ENCODE data around the gene FUT8.

FUT8 gene

DNA sequence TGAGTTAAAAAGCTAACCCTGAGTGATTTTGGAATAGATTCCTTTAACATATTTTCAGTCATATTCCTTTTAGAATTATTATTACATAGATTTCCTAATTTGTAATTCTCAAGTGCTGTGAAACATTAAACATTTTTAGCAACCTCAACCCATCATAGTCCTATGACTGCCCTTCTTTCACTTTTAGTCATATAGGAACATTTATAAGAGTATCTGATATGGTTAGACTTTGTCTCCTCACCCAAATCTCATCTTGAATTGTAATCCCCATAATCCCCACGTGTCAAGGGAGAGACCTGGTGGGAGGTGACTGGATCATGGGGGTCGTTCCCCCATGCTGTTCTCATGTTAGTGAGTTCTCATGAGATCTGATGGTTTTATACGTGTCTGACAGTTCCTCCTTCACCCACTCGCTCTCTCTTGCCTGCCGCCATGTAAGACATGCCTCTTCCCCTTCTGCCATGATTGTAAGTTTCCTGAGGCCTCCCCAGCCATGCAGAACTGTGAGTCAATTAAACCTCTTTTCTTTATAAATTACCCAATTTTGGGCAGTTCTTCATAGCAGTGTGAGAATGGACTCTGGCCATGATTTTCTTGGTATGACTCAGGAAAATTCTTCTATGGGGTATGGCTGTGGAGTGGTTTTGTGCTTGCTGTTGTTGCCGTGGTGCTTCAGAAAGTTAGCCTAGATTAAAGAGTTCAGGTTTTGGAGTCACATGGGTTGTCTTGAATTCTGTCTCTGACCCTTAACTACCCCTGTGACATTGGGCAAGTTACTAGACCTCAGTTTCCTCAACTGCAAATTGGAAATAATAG, 83.9 kb downstream of the FUT8 start:
- no peak for DNase-seq

DNA sequence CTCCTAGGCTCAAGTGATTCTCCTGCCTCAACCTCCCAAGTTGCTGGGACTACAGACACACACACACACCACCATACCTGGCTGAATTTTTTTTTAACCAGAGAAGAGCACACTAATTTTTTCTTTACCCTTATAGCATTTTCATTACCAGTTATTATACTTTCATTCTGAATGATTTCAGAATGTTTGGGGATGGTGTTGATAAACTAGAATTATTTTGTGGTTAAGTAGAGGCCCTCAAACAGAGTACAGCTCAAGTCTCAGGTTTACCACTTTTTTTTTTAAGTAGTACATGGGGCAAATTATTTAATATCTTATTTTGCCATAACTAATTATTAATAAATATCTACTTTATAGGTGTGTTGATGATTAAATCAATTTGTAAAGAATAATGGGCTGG, 86.6 kb downstream of the FUT8 start:
- DNase-seq: no peak

DNA sequence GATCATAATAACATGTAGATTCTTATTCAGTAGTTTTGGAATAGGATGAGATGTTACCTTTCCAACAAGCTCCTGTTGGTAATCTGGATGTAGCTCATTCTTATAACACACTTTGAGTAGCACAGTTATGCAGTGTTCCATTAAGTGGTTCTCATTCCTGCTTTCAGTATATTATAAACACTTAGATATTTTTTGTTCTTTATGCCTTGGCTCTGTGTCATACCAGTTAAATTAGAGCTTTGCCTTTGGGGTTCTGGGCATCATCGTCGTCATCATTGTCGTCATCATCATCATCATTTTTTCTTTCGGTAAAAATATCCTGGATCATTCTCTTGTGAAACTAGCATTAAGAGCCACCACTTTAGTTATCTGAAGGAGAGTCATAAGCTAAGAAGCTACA, 87.5 kb downstream of the FUT8 start:
- no peak for DNase-seq

DNA sequence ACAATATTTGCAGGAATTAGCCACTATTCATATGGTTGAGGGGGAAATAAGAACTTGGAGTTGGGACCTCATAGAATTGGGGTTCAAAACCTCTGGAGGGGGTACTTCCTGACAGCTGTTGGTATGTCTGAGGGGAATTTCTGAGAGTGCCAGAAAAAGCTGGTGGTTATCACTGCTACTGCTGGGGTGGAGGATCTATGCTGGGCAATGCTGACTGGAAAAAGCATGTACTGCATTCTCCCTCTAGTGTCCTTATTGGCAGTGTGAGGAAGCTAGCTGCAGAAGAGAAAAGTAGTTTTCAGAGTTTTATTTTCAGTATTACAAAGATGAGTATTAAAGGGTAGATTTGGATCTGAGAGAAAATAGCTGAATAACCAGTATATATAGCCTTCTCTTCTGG, 88.8 kb downstream of the FUT8 start:
- no peak for DNase-seq

DNA sequence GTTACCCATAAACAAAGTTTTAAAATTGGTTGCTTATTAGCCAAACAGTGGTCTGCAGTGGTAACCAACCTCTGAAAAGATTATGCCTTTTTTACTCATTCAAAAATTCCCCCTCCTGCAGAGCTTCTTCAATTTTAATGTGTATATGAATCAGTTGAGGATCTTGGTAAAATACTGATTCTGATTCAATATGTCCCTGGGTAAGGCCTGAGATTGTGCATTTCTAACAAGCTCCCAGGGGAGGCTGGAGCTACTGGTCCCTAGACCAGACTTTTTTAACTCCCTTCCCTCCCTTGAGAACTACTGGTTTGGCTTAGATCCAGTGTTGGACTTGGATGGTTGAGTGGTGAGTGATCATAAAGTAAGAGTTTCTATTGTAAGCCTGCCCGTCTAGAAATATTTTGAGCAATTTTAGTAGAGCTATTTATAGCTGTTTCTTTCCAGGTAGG, 90.2 kb downstream of the FUT8 start:
- no peak for DNase-seq

DNA sequence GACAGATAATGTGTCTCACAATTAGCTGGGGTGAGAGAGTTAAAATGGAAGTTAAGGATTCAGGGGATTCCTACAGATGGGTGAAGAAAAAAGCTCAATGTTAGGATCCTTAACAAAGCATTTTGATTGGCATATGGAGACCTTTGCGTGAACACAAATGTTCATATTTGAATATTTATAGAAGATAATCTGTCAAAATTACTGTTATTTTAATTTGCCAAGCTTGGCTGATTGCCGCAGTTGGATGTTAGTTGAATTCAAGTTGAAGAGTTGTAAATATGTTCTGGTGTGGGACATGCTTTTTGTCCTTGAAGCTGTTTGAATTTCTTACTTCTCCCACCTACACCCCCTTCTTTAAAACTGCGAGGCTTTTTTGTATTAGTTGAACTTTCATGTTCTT, 91.2 kb downstream of the FUT8 start:
- no peak for DNase-seq

DNA sequence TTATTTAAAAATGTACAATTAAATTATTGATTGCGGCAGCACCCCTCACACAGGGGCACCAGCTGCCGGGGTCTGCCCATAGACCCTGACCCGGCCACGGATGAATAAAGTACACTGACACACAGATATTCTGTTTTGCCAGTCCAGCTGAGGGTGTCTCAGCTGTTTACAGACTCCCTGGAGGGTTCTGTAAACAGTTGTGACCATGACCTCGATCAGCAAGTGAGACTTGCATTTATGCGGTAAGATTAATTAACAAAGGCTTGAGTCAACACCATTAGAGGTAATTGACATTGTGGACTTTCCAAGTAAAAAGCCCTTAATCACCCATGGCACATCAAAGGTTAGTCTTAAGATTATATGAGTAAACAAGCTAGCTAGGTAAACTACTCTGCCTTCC, 94.3 kb downstream of the FUT8 start:
- no peak for DNase-seq

DNA sequence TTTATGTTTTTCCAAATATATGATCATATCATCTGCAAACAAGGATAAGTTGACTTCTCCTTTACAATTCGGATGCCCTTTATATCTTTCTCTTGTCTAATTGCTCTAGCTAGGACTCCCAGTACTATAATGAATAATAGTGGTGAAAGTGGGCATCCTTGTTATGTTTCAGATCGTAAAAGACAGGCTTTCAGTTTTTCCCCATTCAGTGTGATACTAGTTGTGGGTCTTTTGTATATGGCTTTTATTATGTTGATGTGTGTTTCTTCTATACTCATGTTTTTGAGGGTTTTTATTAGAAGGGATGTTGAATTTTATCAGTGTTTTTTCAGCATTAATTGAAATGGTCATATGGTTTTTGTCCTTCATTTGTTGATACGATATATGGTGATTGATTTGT, 97.3 kb downstream of the FUT8 start:
- DNase-seq: no peak

DNA sequence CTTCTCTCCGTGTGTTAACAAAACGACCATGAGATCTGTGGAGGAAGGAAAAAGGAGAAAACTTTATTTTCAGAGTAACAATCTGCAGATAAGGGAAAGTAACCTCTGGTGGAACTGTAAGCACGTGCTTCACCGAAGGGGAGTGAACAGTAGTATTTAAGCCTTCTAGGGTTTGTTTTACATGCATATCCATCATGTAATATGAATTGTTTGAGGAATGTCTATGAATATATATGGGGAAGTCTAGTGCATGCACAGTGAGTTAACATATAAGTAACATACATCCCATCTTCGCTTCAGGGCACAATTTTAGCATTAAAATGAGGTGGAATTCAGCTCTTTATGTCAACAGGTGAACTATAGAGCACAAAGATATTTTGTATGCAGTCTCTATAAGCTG, 101.1 kb downstream of the FUT8 start:
- DNase-seq: no peak

DNA sequence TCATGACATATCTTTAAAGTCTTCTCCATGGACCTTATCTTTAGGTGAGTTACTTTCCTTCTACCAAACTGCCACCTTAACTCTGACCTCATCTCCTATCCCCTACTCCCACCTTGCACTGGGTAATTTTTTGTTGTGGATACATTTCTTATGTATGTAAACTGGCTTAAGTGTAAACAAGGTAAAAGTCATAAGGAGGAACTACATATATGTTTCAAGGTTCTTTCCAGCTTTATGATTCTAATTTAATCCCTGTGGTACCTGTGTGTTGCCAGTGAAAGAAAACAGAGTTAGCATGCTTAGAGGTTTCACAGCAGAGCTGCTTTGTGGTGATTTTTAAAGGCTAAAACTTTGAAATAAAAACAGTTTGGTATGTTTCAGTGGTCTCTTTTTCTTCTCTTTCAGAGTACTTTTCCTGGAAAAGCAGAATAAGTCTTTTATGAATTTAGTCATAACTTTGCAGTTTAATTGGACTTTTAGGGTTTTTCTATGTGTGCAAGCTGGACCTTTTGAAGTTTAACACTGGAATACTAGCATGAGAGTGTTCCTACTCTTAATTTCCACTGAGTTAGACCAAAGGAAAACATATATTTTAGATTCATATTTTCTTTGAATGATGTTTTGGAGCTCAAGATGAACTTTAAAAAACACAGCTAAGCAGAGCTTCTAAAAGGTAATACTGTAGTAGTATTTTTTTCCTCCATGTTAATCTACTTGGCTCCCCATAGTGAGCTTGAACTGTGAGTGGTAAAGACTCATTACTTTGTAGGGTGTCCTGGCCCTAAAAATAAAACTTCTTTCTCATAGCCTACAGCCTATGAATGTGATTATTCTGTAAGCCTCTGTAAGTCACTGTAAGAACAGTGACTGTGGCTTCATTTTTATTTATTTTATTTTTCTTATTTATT, 105.4 kb downstream of the FUT8 start:
- peak in 1 of 14 donors; percentile 12 for DNase-seq

DNA sequence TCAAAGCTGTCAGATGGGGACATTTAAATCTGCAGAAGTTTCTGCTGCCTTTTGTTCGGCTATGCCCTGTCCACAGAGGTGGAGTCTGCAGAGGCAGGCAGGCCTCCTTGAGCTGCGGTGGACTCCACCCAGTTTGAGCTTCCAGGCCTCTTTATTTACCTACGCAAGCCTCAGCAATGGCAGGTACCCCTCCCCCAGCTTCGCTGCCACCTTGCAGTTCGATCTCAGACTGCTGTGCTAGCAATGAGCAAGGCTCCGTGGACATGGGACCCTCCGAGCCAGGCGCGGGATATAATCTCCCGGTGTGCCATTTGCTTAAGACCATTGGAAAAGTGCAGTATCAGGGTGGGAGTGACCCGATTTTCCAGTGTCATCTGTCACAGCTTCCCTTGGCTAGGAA, 115.5 kb downstream of the FUT8 start:
- DNase-seq: no peak

DNA sequence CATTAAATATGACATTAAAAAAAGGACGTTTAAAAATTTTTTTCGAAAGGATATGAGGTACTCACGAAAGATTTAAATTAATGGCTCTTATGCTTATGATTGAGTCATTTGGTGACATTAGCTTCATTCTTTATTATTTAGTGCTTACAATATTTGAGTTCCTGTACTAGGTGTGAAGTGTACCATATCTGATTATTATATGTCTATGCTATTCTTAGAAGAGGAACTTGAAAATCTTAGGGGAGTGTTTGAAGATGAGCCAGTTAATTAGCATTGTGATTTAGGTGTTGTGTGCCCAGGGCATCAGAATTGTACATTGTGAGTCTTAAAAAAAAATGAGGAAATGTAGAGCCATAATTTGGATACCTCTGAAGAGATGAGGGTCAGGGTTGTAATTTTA, 118.6 kb downstream of the FUT8 start:
- DNase-seq: no peak

DNA sequence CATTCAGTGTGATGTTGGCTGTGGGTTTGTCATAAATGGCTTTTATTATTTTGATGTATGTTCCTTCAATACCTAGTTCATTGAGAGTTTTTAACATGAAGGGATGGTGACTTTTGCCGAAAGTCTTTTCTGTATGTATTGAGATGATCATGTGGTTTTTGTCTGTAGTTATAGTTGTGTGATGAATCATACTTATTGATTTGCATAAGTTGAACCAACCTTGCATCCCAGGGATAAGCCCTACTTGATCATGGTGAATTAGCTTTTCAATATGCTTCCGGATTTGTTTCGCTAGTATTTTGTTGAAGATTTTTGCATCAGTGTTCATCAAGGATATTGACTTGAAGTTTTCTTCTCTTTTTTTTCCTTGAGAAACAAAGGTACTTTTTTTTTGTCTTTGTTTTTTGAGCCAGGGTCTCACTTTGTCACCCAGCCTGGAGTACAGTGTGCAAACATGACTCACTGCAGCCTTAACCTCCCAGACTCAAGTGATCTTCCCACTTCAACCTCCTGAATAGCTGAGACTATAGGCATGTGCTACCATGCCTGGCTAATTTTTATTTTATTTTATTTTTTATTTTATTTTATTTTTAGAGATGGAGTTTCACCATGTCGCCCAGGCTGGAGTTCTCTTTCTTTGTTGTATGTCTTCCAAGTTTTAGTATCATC, 121.3 kb downstream of the FUT8 start:
- DNase-seq: no peak

DNA sequence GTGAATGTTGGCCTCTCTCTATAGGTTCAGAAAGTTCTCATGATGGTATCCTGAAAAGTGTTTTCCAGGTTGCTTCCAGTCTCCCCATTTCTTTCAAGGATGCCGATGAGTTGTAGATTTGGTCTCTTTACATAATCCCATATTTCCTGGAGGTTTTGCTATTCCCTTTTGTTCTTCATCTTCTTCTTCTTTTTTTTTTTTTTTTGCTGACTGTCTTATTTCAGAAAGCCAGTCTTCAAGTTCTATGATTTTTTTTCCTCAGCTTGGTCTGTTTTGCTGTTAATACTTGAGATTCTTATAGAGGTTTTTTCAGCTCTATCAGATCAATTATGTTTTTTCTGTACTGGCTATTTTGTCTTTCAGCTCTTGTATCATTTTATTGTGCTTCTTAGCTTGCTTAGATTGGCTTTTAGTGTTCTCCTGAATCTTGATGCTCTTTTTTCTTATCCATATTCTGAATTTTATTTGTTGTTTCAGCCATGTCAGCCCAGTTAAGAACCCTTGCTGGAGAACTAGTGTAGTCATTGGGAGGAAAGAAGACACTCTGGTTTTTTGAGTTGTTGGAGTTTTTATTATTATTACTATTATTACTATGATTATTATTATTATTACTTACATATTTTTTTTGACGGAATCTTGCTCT, 124.4 kb downstream of the FUT8 start:
- no peak for DNase-seq

DNA sequence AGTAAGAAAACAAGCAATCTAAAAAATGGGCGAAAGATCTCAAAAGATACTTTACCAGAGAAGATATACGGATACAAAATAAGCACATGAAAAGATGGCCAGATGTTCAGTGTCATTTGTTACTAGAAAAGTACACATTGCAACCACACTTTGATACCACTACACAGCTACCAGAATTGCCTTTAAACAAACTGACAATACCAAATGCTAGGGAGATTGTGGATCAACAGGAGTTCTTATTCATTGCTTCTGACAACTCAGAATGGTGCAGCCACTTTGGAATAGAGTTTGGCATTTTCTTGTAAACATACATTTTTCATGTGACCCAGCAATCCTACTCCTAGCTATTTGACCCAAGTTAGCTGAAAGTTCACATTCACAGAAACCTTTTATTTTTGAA, 136.3 kb downstream of the FUT8 start:
- DNase-seq: no peak

DNA sequence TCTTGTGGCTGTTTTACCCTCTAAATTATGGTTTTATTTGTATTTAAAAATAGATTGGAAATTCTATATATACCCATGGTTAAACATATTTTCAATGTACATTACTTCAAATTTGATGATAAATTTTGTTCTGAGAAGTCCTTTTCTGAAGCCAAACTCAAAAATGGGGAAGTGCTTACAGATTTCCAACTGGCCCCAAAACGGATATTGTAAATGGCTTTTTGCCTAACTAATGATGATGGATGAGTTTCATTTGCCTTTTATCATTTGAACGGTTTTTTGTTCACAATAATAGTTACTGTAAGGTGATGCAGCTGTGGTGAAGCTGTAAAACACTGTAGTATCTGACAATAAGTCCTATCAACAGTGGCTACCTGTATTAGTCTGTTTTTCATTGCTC, 136.9 kb downstream of the FUT8 start:
- no peak for DNase-seq

DNA sequence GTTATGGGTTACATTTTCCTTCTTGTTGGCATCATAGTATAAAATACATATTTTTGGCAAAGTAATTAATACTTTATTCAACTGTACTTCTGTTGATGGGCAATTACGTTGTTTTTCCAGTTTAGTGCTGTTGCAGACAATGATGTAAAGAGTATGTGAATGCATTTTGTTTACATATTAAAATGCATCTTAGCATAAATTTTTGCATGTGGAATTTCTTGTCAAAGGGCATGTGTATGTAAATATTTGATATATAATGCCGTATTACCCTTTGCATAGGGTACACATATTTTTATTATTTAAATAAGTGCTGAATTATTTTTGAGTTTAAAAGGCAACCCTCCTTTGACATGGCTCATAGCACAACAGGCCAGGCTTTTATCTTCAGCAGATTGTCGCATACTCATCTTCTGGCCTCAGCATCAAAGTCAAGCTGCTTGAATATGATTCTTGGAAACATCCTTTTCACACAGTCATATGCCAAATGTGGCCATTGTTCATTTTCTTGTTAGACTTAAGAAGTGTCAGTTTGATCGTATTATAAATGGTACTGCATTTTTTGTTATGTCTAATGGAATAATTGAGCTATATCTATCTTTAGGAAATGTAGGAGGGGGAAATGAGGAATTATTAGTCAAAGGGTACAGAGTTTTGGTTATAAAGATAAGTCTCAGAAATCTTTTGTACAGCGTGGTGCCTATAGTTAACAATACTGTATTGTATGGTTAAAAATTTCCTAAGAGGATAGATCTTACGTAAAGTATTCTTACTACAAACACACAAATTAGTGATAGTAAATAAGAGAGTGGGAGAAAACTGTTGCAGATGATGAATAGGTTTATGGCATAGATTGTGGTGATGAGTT, 138.5 kb downstream of the FUT8 start:
- peak in 1 of 14 donors; percentile 21 for DNase-seq

DNA sequence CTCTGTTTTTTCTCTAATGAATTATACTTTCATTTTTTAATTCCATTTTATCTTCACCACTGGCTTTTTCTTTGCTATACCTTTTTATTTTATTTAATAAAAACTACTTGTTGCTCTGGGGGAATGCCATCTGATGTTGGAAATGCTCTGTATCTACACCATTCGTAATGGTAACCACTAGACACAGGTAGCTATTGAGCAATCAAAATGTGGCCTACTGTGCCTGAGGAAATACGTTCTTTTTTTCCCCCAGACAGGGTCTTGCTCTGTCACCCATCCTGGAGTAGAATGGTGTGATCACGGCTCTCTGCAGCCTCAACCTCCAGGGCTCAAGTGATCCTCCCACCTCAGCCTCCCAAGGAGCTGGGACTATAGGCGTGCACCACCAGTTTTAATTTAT, 140.2 kb downstream of the FUT8 start:
- no peak for DNase-seq

DNA sequence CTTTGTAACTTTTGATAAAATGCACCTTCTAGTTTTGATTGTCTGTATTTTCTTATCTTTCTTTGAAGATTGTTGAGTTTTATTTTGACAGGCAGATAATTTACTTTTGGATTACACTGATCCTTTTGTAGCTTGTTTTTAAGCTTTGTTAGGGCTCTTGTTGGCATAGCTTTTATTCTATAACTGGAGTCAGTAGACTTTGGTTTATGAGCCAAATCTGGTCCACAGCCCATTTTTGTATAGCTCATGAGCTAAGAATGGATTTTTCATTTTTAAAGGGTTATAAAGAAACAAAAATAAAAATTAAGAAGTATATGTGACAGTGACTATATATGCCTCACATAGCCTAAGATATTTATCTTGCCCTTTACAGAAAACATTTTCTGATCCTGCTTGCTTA, 142.3 kb downstream of the FUT8 start:
- peak in 1 of 14 donors; percentile 64 for DNase-seq

DNA sequence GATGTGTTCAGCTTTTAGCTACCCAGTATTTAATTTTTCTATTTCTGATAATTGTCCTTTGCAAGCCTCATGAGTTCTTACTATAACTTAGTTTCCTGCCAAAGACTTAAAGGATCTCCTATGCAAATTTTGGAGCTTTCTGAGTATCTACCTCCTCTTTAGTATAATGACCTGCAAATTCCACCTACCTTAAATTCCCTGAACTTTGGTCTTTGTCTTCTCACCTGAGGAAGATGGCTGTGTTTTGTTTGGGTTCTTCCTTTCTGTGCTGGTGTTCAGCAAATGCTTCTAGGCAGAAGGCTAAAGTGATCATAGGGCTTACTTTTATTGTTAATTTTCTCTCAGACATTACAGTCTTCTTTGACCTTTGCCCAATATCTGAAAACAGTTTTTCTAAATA, 142.8 kb downstream of the FUT8 start:
- DNase-seq: no peak

DNA sequence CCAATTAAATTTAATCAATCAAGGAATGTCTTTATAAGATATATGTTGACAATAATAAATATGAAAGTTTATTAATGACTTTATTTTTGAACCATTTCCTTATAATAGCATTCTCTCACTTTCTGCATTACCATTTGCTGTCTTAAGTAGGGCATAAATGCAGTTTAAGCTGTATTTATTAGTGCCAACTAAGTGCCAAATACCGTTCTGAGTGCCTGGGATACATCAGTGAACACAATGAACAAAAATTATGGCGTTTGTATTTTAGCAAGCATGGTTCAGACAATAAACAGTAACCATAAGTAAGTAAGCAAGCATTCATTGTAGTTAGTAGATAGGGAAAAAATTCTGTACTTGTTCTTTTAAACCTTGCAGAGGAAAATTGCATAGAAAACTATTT, 145.8 kb downstream of the FUT8 start:
- DNase-seq: no peak

Measured in C1 segment of cervical spinal cord (tissue), 14 donors.